H1 (cell line): Measurements from ENCODE around the gene ZC3H14. TPM values are rescaled to one million over a fixed set of nuclear protein-coding genes. Genes with fewer than 3 reads are reported as not detected.

Experiments used
- BACH1 ChIP-seq: IDR thresholded peaks from 2 replicates; pipeline ENCODE4 v1.6.1; 2012; ENCODE audit warnings: low read length, improper control_type of control experiment
- EP300 ChIP-seq, 2 experiments: IDR thresholded peaks; 1 replicate in 1 of 2; 2 replicates in 1 of 2; pipeline ENCODE4 v1.6.1; 2011 to 2012; ENCODE audit warnings: low read depth in 2 of 2, low read length in 2 of 2, mild to moderate bottlenecking in 2 of 2, borderline replicate concordance in 1 of 2, inconsistent platforms in 1 of 2, moderate library complexity in 1 of 2
- EZH2 ChIP-seq: fragments of 200-600 bp; sonication (generic); IDR thresholded peaks from 2 replicates; pipeline ENCODE4 v1.7.1; 2012; ENCODE audit warnings: low read depth, mild to moderate bottlenecking, moderate library complexity, low read length, inconsistent platforms; ENCODE audit not compliant: severe bottlenecking
- GTF2F1 ChIP-seq: IDR thresholded peaks from 2 replicates; pipeline ENCODE4 v1.6.1; 2012; ENCODE audit warnings: low read depth, low read length, improper control_type of control experiment, borderline replicate concordance
- NRF1 ChIP-seq: IDR thresholded peaks from 2 replicates; pipeline ENCODE4 v1.6.1; 2011; ENCODE audit warnings: mild to moderate bottlenecking, low read depth, low read length, improper control_type of control experiment
- POU5F1 ChIP-seq: IDR thresholded peaks from 2 replicates; pipeline ENCODE4 v1.6.1; 2011; ENCODE audit warnings: low read depth, mild to moderate bottlenecking, low read length, moderate library complexity
- SP1 ChIP-seq: IDR thresholded peaks from 2 replicates; pipeline ENCODE4 v1.6.1; 2011; ENCODE audit warnings: low read depth, low read length
- TEAD4 ChIP-seq: IDR thresholded peaks from 2 replicates; pipeline ENCODE4 v1.6.1; 2012; ENCODE audit warnings: low read depth, low read length, inconsistent platforms, mixed read lengths
- polyA plus RNA-seq, 7 experiments: library from polyadenylated mRNA; depleted of rRNA in 3 of 7; stranded (reverse) in 5 of 7; unstranded in 2 of 7; fragments of >200 nt in 5 of 7; fragments of 200-250 nt in 2 of 7; gene quantifications; 1 replicate in 5 of 7; 2 replicates in 1 of 7; 4 replicates in 1 of 7; pipeline versions ENCODE4 v1.2.1 to v1.2.3, GENCODE V29; 2011 to 2013; ENCODE audit warnings: missing spikeins in 2 of 7, mixed read lengths in 2 of 7
- total RNA-seq: library from RNA; stranded (reverse); fragmentation: NEBNext Ultra II Directional; extraction: Animal tissue kit (Norgen Biotek cat#: 25700); gene quantifications from 2 replicates; pipeline ENCODE4 v1.2.1, GENCODE V29; 2021

Gene ZC3H14
- total and polyA plus RNA-seq, 2 of the 8 experiments (the other 6 are each of a cell fraction or from before 2014, with no cell fraction given) = 86.0 to 99.1 TPM

- no peak for TF ChIP-seq SP1
- no peak for TF ChIP-seq GTF2F1
- TF ChIP-seq TEAD4 = no peak
- no peak for TF ChIP-seq EZH2
- TF ChIP-seq EP300 (IDR thresholded peaks at IDR 0.05; ENCODE audit: borderline replicate concordance in 1 of 2, low read depth in 2 of 2, low read length in 2 of 2) = no peak
- TF ChIP-seq NRF1 = no peak
- TF ChIP-seq POU5F1 = no peak
- no peak for TF ChIP-seq BACH1
These were observed 29.2 kb downstream of the ZC3H14 start (continued) for GRCh38 chr14:88592031-88592430.
